ENCODE measurements around the gene PADI6. TPM values are rescaled to one million over a fixed set of nuclear protein-coding genes. Genes with fewer than 3 reads are reported as not detected.

Gene PADI6
- total and polyA plus RNA-seq, 9 of the 15 experiments (the other 6 are each of a cell fraction or from before 2014, with no cell fraction given): not detected

- TF ChIP-seq SFPQ (IDR thresholded peaks at IDR 0.05; ENCODE audit: low read depth, low read length): no peak
- TF ChIP-seq ZNF174 (CRISPR knock-in tag; IDR thresholded peaks at IDR 0.05): no peak
- no peak; the same call in 1 of the 2 replicates for TF ChIP-seq ZNF766 (CRISPR knock-in tag; conservative IDR thresholded peaks at IDR 0.05)
- TF ChIP-seq BCL6 (CRISPR knock-in tag; IDR thresholded peaks at IDR 0.05): no peak
- no peak for TF ChIP-seq TAF15 (IDR thresholded peaks at IDR 0.05; ENCODE audit: low read depth, low read length)
- TF ChIP-seq RFX7 (CRISPR knock-in tag; IDR thresholded peaks at IDR 0.05): no peak
- TF ChIP-seq, protein P1, sequence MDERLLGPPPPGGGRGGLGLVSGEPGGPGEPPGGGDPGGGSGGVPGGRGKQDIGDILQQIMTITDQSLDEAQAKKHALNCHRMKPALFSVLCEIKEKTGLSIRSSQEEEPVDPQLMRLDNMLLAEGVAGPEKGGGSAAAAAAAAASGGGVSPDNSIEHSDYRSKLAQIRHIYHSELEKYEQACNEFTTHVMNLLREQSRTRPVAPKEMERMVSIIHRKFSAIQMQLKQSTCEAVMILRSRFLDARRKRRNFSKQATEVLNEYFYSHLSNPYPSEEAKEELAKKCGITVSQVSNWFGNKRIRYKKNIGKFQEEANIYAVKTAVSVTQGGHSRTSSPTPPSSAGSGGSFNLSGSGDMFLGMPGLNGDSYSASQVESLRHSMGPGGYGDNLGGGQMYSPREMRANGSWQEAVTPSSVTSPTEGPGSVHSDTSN (CRISPR knock-in tag; IDR thresholded peaks at IDR 0.05; ENCODE audit: low read depth): no peak
- TF ChIP-seq, protein P1 (tag; conservative IDR thresholded peaks at IDR 0.05; ENCODE audit: low read depth): 0 out of 2 replicates have a peak, but pooled peaks have one; percentile 11
- no peak for TF ChIP-seq NCOA4 (IDR thresholded peaks at IDR 0.05; ENCODE audit: partially characterized antibody)
- TF ChIP-seq HDAC2 (IDR thresholded peaks at IDR 0.05): peak; percentile 26; the same call in 1 of the 2 replicates
- no peak for TF ChIP-seq ATF3 (IDR thresholded peaks at IDR 0.05)
- no peak for TF ChIP-seq ATF3 (CRISPR knock-in tag; conservative IDR thresholded peaks at IDR 0.05)
- no peak for TF ChIP-seq ZNF75A (CRISPR knock-in tag; IDR thresholded peaks at IDR 0.05)
- TF ChIP-seq DACH1 (IDR thresholded peaks at IDR 0.05; ENCODE audit: partially characterized antibody): no peak
- no peak for TF ChIP-seq MCM2 (IDR thresholded peaks at IDR 0.05; ENCODE audit: low read depth)
- TF ChIP-seq DNMT1 (IDR thresholded peaks at IDR 0.05): no peak
- no peak for TF ChIP-seq SRF (CRISPR knock-in tag; IDR thresholded peaks at IDR 0.05)
- TF ChIP-seq SRSF9 (IDR thresholded peaks at IDR 0.05; ENCODE audit: borderline replicate concordance, low read depth, low read length): no peak
- no peak for TF ChIP-seq NELFE (IDR thresholded peaks at IDR 0.05; ENCODE audit: insufficient read depth, insufficient read length)
- TF ChIP-seq NCOA1 (IDR thresholded peaks at IDR 0.05; ENCODE audit: low read depth): no peak
- TF ChIP-seq NR3C1 (CRISPR knock-in tag; IDR thresholded peaks at IDR 0.05): no peak
- peak; percentile 90 for TF ChIP-seq CXXC5 (CRISPR knock-in tag; IDR thresholded peaks at IDR 0.05)
- TF ChIP-seq LCOR (CRISPR knock-in tag; IDR thresholded peaks at IDR 0.05): no peak
Measured at GRCh38 chr1:17439250-17440073, 67.5 kb downstream of the PADI6 start, which contains the start of gene RCC2 (continued).
